PC-9 (cell line): ENCODE measurements around the gene TDRD1.
"Not testable (repeated sequence)": the region's sequence is repeated elsewhere in the genome, so short reads cannot be mapped to it uniquely, and the experiment has no call there.

Experiments used
- CTCF ChIP-seq: fragments of 200-600 bp; sonication (generic); conservative IDR thresholded peaks from 2 replicates; pipeline ENCODE4 v1.6.1; 2017; ENCODE audit warnings: mixed run types, antibody characterized with exemption, mild to moderate bottlenecking, moderate library complexity
- EZH2 ChIP-seq: fragments of 200-600 bp; sonication (generic); IDR thresholded peaks from 2 replicates; pipeline ENCODE4 v1.8.0; 2017; ENCODE audit warnings: antibody characterized with exemption, low read depth

GRCh38 chr10:114149476-114149875, 29.7 kb upstream of the TDRD1 start:
- TF ChIP-seq CTCF, EZH2: not testable (repeated sequence)
